Measurements from ENCODE around the gene CEMIP2. TPM values are rescaled to one million over a fixed set of nuclear protein-coding genes. Genes with fewer than 3 reads are reported as not detected.

CEMIP2 gene
- total RNA-seq, 1 experiment from 2014 or later: 28.4 TPM

GRCh38 chr9:71778085-71778484 lies 9.8 kb upstream of the CEMIP2 start:
- Histone ChIP-seq H3K4me1 (no peaks in the 10 kb centered on the region), H3K4me3 (ENCODE audit: low read depth, low read length) (no peak overlapping the region), H3K27me3 (replicated peaks; ENCODE audit: control insufficient read depth, insufficient read depth, low read length) (no peaks in the 10 kb centered on the region), H3K9me3 (no peaks in the 10 kb centered on the region), H3K36me3 (ENCODE audit: control insufficient read depth, insufficient read depth, low read length) (no peaks in the 10 kb centered on the region)
- H3K36me3 Mint-ChIP-seq (ENCODE audit: insufficient read depth, unreplicated experiment): no peaks in the 10 kb centered on the region
- peaks cover 7% of the 10 kb centered on the region for H3K4me1 Mint-ChIP-seq (ENCODE audit: low read depth, unreplicated experiment)
- no peaks in the 10 kb centered on the region for H3K9me3 Mint-ChIP-seq (ENCODE audit: unreplicated experiment)
- intact Hi-C loops (cut with micrococcal nuclease; ENCODE audit: unreplicated experiment): no loop called here
- TF ChIP-seq CTCF (IDR thresholded peaks at IDR 0.05; ENCODE audit: insufficient read depth in 1 of 2, low read depth in 1 of 2, low read length in 1 of 2, severe bottlenecking in 1 of 2, unreplicated experiment in 1 of 2): no peak
- no peak overlapping the region for H3K27ac Mint-ChIP-seq (ENCODE audit: unreplicated experiment)
- H3K4me3 Mint-ChIP-seq (ENCODE audit: unreplicated experiment): no peak overlapping the region
- ChIA-PET CTCF (no interaction called here), POLR2A (no interaction called here)
- no peaks in the 10 kb centered on the region for H3K27me3 Mint-ChIP-seq (ENCODE audit: insufficient read depth, unreplicated experiment)
- DNase-seq: no peak
- no TSS peak for BruUV-seq (replicated peaks)

GRCh38 chr9:71774920-71775319 lies 6.6 kb upstream of the CEMIP2 start:
- no TSS peak for BruUV-seq (replicated peaks)
- Mint-ChIP-seq H3K36me3 (ENCODE audit: insufficient read depth, unreplicated experiment) (no peaks in the 10 kb centered on the region), H3K4me1 (ENCODE audit: low read depth, unreplicated experiment) (peaks cover 7% of the 10 kb centered on the region), H3K27ac (ENCODE audit: unreplicated experiment) (no peak overlapping the region), H3K4me3 (ENCODE audit: unreplicated experiment) (no peak overlapping the region), H3K27me3 (ENCODE audit: insufficient read depth, unreplicated experiment) (no peaks in the 10 kb centered on the region), H3K9me3 (ENCODE audit: unreplicated experiment) (no peaks in the 10 kb centered on the region)
- Histone ChIP-seq H3K36me3 (ENCODE audit: control insufficient read depth, insufficient read depth, low read length) (no peaks in the 10 kb centered on the region), H3K4me3 (ENCODE audit: low read depth, low read length) (no peak overlapping the region), H3K9me3 (no peaks in the 10 kb centered on the region), H3K4me1 (no peaks in the 10 kb centered on the region), H3K27me3 (replicated peaks; ENCODE audit: control insufficient read depth, insufficient read depth, low read length) (no peaks in the 10 kb centered on the region)
- ChIA-PET CTCF (no interaction called here), POLR2A (no interaction called here)
- DNase-seq: no peak
- intact Hi-C loops (cut with micrococcal nuclease; ENCODE audit: unreplicated experiment): no loop called here
- TF ChIP-seq CTCF (IDR thresholded peaks at IDR 0.05; ENCODE audit: insufficient read depth in 1 of 2, low read depth in 1 of 2, low read length in 1 of 2, severe bottlenecking in 1 of 2, unreplicated experiment in 1 of 2): no peak

- intact Hi-C loops (cut with micrococcal nuclease; ENCODE audit: unreplicated experiment): no loop called here
- BruUV-seq (replicated peaks): no TSS peak
- H3K9me3 Mint-ChIP-seq (ENCODE audit: unreplicated experiment): no peaks in the 10 kb centered on the region
- H3K27me3 Mint-ChIP-seq (ENCODE audit: insufficient read depth, unreplicated experiment): no peaks in the 10 kb centered on the region
- Histone ChIP-seq H3K4me3 (ENCODE audit: low read depth, low read length) (no peak overlapping the region), H3K36me3 (ENCODE audit: control insufficient read depth, insufficient read depth, low read length) (no peaks in the 10 kb centered on the region), H3K4me1 (no peaks in the 10 kb centered on the region), H3K27me3 (replicated peaks; ENCODE audit: control insufficient read depth, insufficient read depth, low read length) (no peaks in the 10 kb centered on the region), H3K9me3 (no peaks in the 10 kb centered on the region)
- ChIA-PET POLR2A (no interaction called here), CTCF (no interaction called here)
- H3K36me3 Mint-ChIP-seq (ENCODE audit: insufficient read depth, unreplicated experiment): no peaks in the 10 kb centered on the region
- no peak overlapping the region for H3K27ac Mint-ChIP-seq (ENCODE audit: unreplicated experiment)
- TF ChIP-seq CTCF (IDR thresholded peaks at IDR 0.05; ENCODE audit: insufficient read depth in 1 of 2, low read depth in 1 of 2, low read length in 1 of 2, severe bottlenecking in 1 of 2, unreplicated experiment in 1 of 2): no peak
- DNase-seq: no peak
- H3K4me1 Mint-ChIP-seq (ENCODE audit: low read depth, unreplicated experiment): no peaks in the 10 kb centered on the region
- no peak overlapping the region for H3K4me3 Mint-ChIP-seq (ENCODE audit: unreplicated experiment)
These were observed 4.4 kb upstream of the CEMIP2 start for GRCh38 chr9:71772726-71773125.

All from Caco-2 (cell line).